MM.1S (cell line): ENCODE data around the gene LARGE1.

Experiments used
- CTCF ChIP-seq: fragments of 300-600 bp; sonication (generic); IDR thresholded peaks from 2 replicates; pipeline ENCODE4 v1.5.1; 2016; ENCODE audit warnings: antibody characterized with exemption, low read length, mixed read lengths
- EZH2 ChIP-seq: fragments of 300-600 bp; sonication (generic); optimal IDR thresholded peaks from 2 replicates; pipeline ENCODE3; 2017; ENCODE audit warnings: low read depth, mild to moderate bottlenecking, antibody characterized with exemption, low read length, mixed read lengths
- EZH2phosphoT487 ChIP-seq: fragments of 300-600 bp; sonication (generic); IDR thresholded peaks from 2 replicates; pipeline ENCODE4 v1.6.1; 2018; ENCODE audit warnings: antibody characterized with exemption, low read length

DNA sequence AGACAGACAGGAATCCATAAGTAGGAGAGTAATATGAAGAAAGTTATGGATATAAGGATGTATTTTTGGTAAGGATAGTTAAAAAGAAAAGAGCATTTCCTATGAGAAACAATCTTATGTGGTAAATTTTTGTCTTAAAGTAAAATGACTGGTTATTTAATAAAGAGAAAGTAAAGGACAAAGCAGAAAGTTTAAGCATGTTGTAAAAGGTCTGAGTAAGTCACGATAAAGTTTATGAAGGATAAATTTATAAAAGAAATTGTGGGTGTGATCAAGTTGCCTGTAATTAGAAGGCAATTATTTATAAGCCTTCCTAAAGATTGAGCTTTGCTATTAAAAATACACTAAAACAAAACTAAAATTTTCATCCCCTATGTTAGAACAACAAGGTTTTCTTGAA is 547.4 kb downstream of the LARGE1 start:
- no peak for TF ChIP-seq CTCF
- no peak for TF ChIP-seq EZH2
- no peak for TF ChIP-seq EZH2phosphoT487
